Colon (tissue), 2 donors: ENCODE data around the gene DMWD.
"Not testable (repeated sequence)": the region's sequence is repeated elsewhere in the genome, so short reads cannot be mapped to it uniquely, and the experiment has no call there.

Experiments used
- FAIRE-seq: peaks from 2 replicates; lab custom pipeline; 2012; peaks lifted over from hg19 to GRCh38; lab: Jason Lieb, UNC
- donor health status: control.
- donor health status: control.

DMWD gene

GRCh38 chr19:45815481-45816216 lies 23.0 kb upstream of the DMWD start:
- no peak for FAIRE-seq

GRCh38 chr19:45814851-45815480 lies 22.3 kb upstream of the DMWD start, which contains the start of gene RSPH6A:
TSS of gene RSPH6A (minus strand) at chr19:45815308. CDS start at chr19:45815176, 132 bp downstream.
- FAIRE-seq = no peak

GRCh38 chr19:45814166-45814780 lies 21.6 kb upstream of the DMWD start:
- FAIRE-seq = no peak

GRCh38 chr19:45812297-45812696 lies 19.7 kb upstream of the DMWD start:
- FAIRE-seq = no peak

- no peak for FAIRE-seq
Measured at GRCh38 chr19:45809643-45810159, 17.1 kb upstream of the DMWD start.

- FAIRE-seq = no peak
Measured at GRCh38 chr19:45805719-45806118, 13.1 kb upstream of the DMWD start.

- no peak for FAIRE-seq
Measured at GRCh38 chr19:45804959-45805230, 12.2 kb upstream of the DMWD start.

GRCh38 chr19:45804140-45804958 lies 11.7 kb upstream of the DMWD start:
- no peak for FAIRE-seq

- no peak for FAIRE-seq
Measured at GRCh38 chr19:45801603-45802175, 9.0 kb upstream of the DMWD start.

GRCh38 chr19:45800070-45800553 lies 7.5 kb upstream of the DMWD start:
- no peak for FAIRE-seq

GRCh38 chr19:45799541-45799940 lies 6.9 kb upstream of the DMWD start:
- FAIRE-seq = not testable (repeated sequence)

GRCh38 chr19:45798995-45799517 lies 6.4 kb upstream of the DMWD start:
- FAIRE-seq = no peak

- no peak for FAIRE-seq
Measured at GRCh38 chr19:45794627-45795026, 2.0 kb upstream of the DMWD start.

- no peak for FAIRE-seq
Measured at GRCh38 chr19:45793876-45794275, 1.2 kb upstream of the DMWD start.

- FAIRE-seq = no peak
Measured at GRCh38 chr19:45793178-45793564, 526 bp upstream of the DMWD start.

- FAIRE-seq = no peak
Measured at GRCh38 chr19:45791744-45792469, 738 bp downstream of the DMWD start.

GRCh38 chr19:45790942-45791341 lies 1.7 kb downstream of the DMWD start:
- FAIRE-seq = no peak

GRCh38 chr19:45789035-45789786 lies 3.4 kb downstream of the DMWD start:
- FAIRE-seq = no peak

- no peak for FAIRE-seq
Measured at GRCh38 chr19:45786533-45786894, 6.1 kb downstream of the DMWD start.

GRCh38 chr19:45785781-45786532 lies 6.7 kb downstream of the DMWD start:
- FAIRE-seq = no peak
